ENCODE results near the gene JMJD1C. TPM values are rescaled to one million over a fixed set of nuclear protein-coding genes. Genes with fewer than 3 reads are reported as not detected.
"Not testable (repeated sequence)": the region's sequence is repeated elsewhere in the genome, so short reads cannot be mapped to it uniquely, and the experiment has no call there.

Gene JMJD1C
- total and polyA plus RNA-seq, 4 donors, result 61.8 to 187 (median 99.9) TPM

DNA sequence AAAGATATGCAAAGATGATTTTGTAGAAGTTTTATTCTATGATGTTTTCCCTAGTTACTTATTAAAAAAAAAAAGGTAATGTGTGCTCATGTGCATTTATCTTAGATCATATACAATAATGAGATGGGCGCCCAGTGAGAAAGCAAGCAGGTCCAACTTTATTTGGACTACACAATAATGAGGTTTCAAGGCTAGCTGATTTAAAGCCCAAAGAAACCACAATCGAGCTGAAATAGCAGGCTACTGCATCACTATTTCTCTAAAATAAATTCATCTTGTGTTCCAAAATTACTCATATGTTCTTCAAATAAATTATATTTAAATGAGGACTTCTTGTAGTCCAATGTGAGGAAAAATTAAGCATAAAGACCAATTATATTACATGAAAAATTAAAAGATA is 110.1 kb downstream of the JMJD1C start:
- Histone ChIP-seq H3K27me3 (ENCODE audit: control insufficient read depth, insufficient read depth, low read length) (no peaks in the 10 kb centered on the region), H3K9me3 (ENCODE audit: control insufficient read depth, insufficient read depth, low read length) (peaks cover 2% of the 10 kb centered on the region), H3K27ac (ENCODE audit: low read depth, low read length) (no peak overlapping the region), H3K4me1 (ENCODE audit: control insufficient read depth, insufficient read depth, low read length) (no peaks in the 10 kb centered on the region), H3K4me3 (ENCODE audit: low read depth, low read length) (no peak overlapping the region), H3K36me3 (ENCODE audit: control insufficient read depth, insufficient read depth, low read length) (no peaks in the 10 kb centered on the region)
- WGBS (ENCODE audit: insufficient coverage), result no CpG with 5 or more reads among the region's 2 CpGs
- no peak for DNase-seq (ENCODE audit: low read depth in 4 of 6, low spot score in 6 of 6)

DNA sequence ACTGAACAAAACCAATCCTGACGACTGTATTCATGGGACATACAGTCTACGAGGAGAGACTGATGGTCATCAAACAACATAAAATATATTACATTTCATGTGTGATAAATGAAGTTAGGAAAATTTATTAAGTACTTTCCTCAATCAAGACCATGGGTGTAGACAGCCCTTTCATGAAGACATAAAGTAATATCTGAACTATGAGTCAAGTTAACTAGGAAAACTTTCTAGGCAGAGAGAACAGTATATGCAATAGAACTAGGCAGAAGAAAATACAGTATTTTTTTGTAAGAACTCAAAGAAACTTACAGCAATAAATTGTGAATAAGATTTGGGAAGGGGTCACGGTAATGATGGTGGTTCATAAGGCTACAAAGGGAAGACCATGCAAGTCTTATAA is 112.8 kb downstream of the JMJD1C start:
- WGBS (ENCODE audit: insufficient coverage), result no CpG with 5 or more reads among the region's 3 CpGs
- DNase-seq (ENCODE audit: low read depth in 4 of 6, low spot score in 6 of 6), result no peak
- peaks cover 2% of the 10 kb centered on the region for H3K9me3 ChIP-seq (ENCODE audit: control insufficient read depth, insufficient read depth, low read length)
- H3K27me3 ChIP-seq (ENCODE audit: control insufficient read depth, insufficient read depth, low read length), result no peaks in the 10 kb centered on the region
- no peak overlapping the region for H3K27ac ChIP-seq (ENCODE audit: low read depth, low read length)
- H3K4me1 ChIP-seq (ENCODE audit: control insufficient read depth, insufficient read depth, low read length), result no peaks in the 10 kb centered on the region
- H3K4me3 ChIP-seq (ENCODE audit: low read depth, low read length), result no peak overlapping the region
- no peaks in the 10 kb centered on the region for H3K36me3 ChIP-seq (ENCODE audit: control insufficient read depth, insufficient read depth, low read length)

DNA sequence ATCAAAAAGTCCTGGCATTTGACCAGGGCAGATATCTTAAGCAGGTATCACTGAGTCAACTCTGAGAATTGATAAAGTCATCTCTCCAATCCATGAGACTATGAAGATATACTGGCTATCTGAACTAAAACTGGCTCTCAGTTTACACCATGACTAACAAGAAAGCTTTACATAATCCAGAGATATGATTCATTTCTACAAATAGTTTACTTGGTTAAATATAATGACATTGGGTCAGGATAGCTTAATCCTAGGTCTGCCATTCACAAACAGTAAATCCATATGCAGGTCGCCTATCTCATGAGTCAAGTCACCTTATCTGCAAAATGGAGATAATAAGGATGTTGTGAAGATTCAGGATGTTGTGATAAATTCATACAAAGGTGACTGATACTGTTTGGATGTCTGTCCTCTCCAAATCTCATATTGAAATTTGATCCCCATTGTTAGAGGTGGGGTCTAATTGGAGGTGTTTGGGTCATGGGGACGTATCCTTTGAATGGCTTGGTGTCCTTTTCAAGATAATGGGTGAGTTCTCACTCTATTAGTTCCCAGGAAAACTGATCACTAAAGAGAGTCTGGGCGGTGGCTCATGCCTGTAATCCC is 117.4 kb downstream of the JMJD1C start:
- no peak for DNase-seq (ENCODE audit: low read depth in 4 of 6, low spot score in 6 of 6)
- H3K27ac ChIP-seq (ENCODE audit: low read depth, low read length), result no peak overlapping the region
- no peaks in the 10 kb centered on the region for H3K4me1 ChIP-seq (ENCODE audit: control insufficient read depth, insufficient read depth, low read length)
- no peak overlapping the region for H3K4me3 ChIP-seq (ENCODE audit: low read depth, low read length)
- no peaks in the 10 kb centered on the region for H3K9me3 ChIP-seq (ENCODE audit: control insufficient read depth, insufficient read depth, low read length)
- H3K27me3 ChIP-seq (ENCODE audit: control insufficient read depth, insufficient read depth, low read length), result no peaks in the 10 kb centered on the region
- H3K36me3 ChIP-seq (ENCODE audit: control insufficient read depth, insufficient read depth, low read length), result no peaks in the 10 kb centered on the region
- WGBS (ENCODE audit: insufficient coverage), result 86% methylated on average over 1 of the region's 3 CpGs

- H3K4me1 ChIP-seq (ENCODE audit: control insufficient read depth, insufficient read depth, low read length), result no peaks in the 10 kb centered on the region
- no peak overlapping the region for H3K27ac ChIP-seq (ENCODE audit: low read depth, low read length)
- no peaks in the 10 kb centered on the region for H3K9me3 ChIP-seq (ENCODE audit: control insufficient read depth, insufficient read depth, low read length)
- no peaks in the 10 kb centered on the region for H3K27me3 ChIP-seq (ENCODE audit: control insufficient read depth, insufficient read depth, low read length)
- no peaks in the 10 kb centered on the region for H3K36me3 ChIP-seq (ENCODE audit: control insufficient read depth, insufficient read depth, low read length)
- DNase-seq (ENCODE audit: low read depth in 4 of 6, low spot score in 6 of 6), result no peak
- no peak overlapping the region for H3K4me3 ChIP-seq (ENCODE audit: low read depth, low read length)
Measured at GRCh38 chr10:63346015-63346441, 119.7 kb downstream of the JMJD1C start.

DNA sequence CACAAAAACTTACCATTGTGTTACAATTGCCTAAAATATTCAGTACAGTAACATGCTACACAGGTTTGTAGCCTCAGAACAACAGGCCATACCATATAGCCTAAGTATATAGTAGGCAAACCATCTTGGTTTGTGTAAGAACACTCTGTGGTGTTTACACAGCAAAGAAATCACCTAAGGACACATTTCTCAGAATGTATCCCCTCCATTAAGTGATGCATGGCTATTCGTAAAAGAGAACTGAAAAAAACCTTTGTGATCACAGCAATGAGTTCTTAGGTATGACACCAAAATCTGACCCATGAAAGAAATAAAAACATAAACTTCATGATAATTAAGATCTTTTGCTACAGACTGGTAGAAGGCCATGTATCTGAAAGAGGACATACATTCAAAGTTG is 121.5 kb downstream of the JMJD1C start:
- no peak for DNase-seq (ENCODE audit: low read depth in 4 of 6, low spot score in 6 of 6)
- WGBS (ENCODE audit: insufficient coverage), result no CpG with 5 or more reads among the region's 1 CpG
- H3K27ac ChIP-seq (ENCODE audit: low read depth, low read length), result no peak overlapping the region
- H3K4me3 ChIP-seq (ENCODE audit: low read depth, low read length), result no peak overlapping the region
- H3K4me1 ChIP-seq (ENCODE audit: control insufficient read depth, insufficient read depth, low read length), result no peaks in the 10 kb centered on the region
- H3K9me3 ChIP-seq (ENCODE audit: control insufficient read depth, insufficient read depth, low read length), result no peaks in the 10 kb centered on the region
- H3K36me3 ChIP-seq (ENCODE audit: control insufficient read depth, insufficient read depth, low read length), result no peaks in the 10 kb centered on the region
- no peaks in the 10 kb centered on the region for H3K27me3 ChIP-seq (ENCODE audit: control insufficient read depth, insufficient read depth, low read length)

DNA sequence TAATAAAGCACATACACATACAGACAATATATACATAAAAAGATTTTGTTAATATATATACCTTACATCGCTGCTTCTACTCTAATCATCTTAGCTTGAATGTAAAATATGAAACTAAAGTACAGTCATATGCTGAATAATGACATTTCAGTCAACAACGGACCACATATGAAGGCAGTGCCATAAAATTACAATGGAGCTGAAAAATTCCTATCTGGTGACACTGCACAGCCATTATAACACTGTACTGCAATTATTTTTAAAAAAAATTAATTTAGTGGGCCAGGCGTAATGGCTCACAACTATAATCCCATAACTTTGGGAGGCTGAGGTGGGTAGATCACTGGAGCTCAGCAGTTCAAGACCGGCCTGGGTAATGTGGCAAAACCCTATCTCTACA is 122.3 kb downstream of the JMJD1C start:
- Histone ChIP-seq H3K4me3 (ENCODE audit: low read depth, low read length) (no peak overlapping the region), H3K27me3 (ENCODE audit: control insufficient read depth, insufficient read depth, low read length) (no peaks in the 10 kb centered on the region), H3K9me3 (ENCODE audit: control insufficient read depth, insufficient read depth, low read length) (no peaks in the 10 kb centered on the region), H3K4me1 (ENCODE audit: control insufficient read depth, insufficient read depth, low read length) (no peaks in the 10 kb centered on the region), H3K36me3 (ENCODE audit: control insufficient read depth, insufficient read depth, low read length) (no peaks in the 10 kb centered on the region), H3K27ac (ENCODE audit: low read depth, low read length) (no peak overlapping the region)
- WGBS (ENCODE audit: insufficient coverage), result no CpG with 5 or more reads among the region's 4 CpGs
- DNase-seq (ENCODE audit: low read depth in 4 of 6, low spot score in 6 of 6), result no peak

DNA sequence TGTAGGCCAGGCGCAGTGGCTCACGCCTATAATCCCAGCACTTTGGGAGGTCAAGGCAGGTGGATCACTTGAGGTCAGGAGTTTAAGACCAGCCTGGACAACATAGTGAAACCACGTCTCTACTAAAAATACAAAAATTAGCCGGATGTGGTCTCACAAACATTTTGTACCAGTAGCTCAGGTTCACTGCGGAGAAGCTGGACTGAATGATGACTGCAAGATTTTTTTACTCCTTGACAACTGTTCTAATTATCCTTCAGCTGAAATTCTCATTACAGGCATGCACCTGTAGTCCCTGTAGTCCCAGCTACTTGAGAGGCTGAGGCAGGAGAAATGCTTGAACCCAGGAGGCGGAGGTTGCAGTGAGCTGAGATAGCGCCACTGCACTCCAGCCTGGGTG is 126.1 kb downstream of the JMJD1C start:
- not testable (repeated sequence) for H3K36me3 ChIP-seq (ENCODE audit: control insufficient read depth, insufficient read depth, low read length); H3K4me1 ChIP-seq (ENCODE audit: control insufficient read depth, insufficient read depth, low read length); H3K9me3 ChIP-seq (ENCODE audit: control insufficient read depth, insufficient read depth, low read length); DNase-seq (ENCODE audit: low read depth in 4 of 6, low spot score in 6 of 6); H3K27ac ChIP-seq (ENCODE audit: low read depth, low read length); H3K4me3 ChIP-seq (ENCODE audit: low read depth, low read length); H3K27me3 ChIP-seq (ENCODE audit: control insufficient read depth, insufficient read depth, low read length)
- 100% methylated on average over 3 of the region's 7 CpGs for WGBS (ENCODE audit: insufficient coverage)

GRCh38 chr10:63337455-63338251 is 128.1 kb downstream of the JMJD1C start:
- H3K9me3 ChIP-seq (ENCODE audit: control insufficient read depth, insufficient read depth, low read length), result no peaks in the 10 kb centered on the region
- DNase-seq (ENCODE audit: low read depth in 4 of 6, low spot score in 6 of 6), result no peak
- no peaks in the 10 kb centered on the region for H3K36me3 ChIP-seq (ENCODE audit: control insufficient read depth, insufficient read depth, low read length)
- no peaks in the 10 kb centered on the region for H3K4me1 ChIP-seq (ENCODE audit: control insufficient read depth, insufficient read depth, low read length)
- no peak overlapping the region for H3K4me3 ChIP-seq (ENCODE audit: low read depth, low read length)
- no peaks in the 10 kb centered on the region for H3K27me3 ChIP-seq (ENCODE audit: control insufficient read depth, insufficient read depth, low read length)
- no CpG with 5 or more reads among the region's 4 CpGs for WGBS (ENCODE audit: insufficient coverage)
- no peak overlapping the region for H3K27ac ChIP-seq (ENCODE audit: low read depth, low read length)

GRCh38 chr10:63331586-63331985 is 134.2 kb downstream of the JMJD1C start:
- H3K4me3 ChIP-seq (ENCODE audit: low read depth, low read length), result no peak overlapping the region
- H3K9me3 ChIP-seq (ENCODE audit: control insufficient read depth, insufficient read depth, low read length), result no peaks in the 10 kb centered on the region
- 100% methylated on average over 3 of the region's 5 CpGs for WGBS (ENCODE audit: insufficient coverage)
- H3K4me1 ChIP-seq (ENCODE audit: control insufficient read depth, insufficient read depth, low read length), result no peaks in the 10 kb centered on the region
- no peaks in the 10 kb centered on the region for H3K27me3 ChIP-seq (ENCODE audit: control insufficient read depth, insufficient read depth, low read length)
- H3K27ac ChIP-seq (ENCODE audit: low read depth, low read length), result no peak overlapping the region
- H3K36me3 ChIP-seq (ENCODE audit: control insufficient read depth, insufficient read depth, low read length), result no peaks in the 10 kb centered on the region
- no peak for DNase-seq (ENCODE audit: low read depth in 4 of 6, low spot score in 6 of 6)

DNA sequence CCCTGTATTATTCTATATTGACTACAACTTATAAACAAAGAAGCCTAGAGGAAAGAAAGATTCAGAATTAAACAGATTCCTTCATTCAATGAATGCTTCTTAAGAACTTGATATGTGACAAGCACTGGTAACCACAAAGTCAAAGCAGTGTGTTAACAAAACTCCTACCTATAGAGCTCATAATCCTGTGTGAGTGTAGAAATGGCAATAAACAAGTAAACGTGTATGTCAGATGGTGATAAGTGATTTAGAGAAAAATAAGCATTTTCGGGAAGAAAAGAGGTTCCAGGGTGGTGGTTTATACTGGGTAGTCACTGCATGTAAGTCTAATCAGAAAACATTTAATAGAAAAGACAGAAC is 141.3 kb downstream of the JMJD1C start:
- Histone ChIP-seq H3K4me3 (ENCODE audit: low read depth, low read length) (no peak overlapping the region), H3K27ac (ENCODE audit: low read depth, low read length) (no peak overlapping the region), H3K4me1 (ENCODE audit: control insufficient read depth, insufficient read depth, low read length) (no peaks in the 10 kb centered on the region), H3K36me3 (ENCODE audit: control insufficient read depth, insufficient read depth, low read length) (no peaks in the 10 kb centered on the region), H3K27me3 (ENCODE audit: control insufficient read depth, insufficient read depth, low read length) (no peaks in the 10 kb centered on the region), H3K9me3 (ENCODE audit: control insufficient read depth, insufficient read depth, low read length) (no peaks in the 10 kb centered on the region)
- 100% methylated on average over 1 of the region's 2 CpGs for WGBS (ENCODE audit: insufficient coverage)
- no peak for DNase-seq (ENCODE audit: low read depth in 4 of 6, low spot score in 6 of 6)

All from spinal cord (tissue), 10 donors.